Measurements from ENCODE around the gene CDH13.

The CDH13 gene

DNA sequence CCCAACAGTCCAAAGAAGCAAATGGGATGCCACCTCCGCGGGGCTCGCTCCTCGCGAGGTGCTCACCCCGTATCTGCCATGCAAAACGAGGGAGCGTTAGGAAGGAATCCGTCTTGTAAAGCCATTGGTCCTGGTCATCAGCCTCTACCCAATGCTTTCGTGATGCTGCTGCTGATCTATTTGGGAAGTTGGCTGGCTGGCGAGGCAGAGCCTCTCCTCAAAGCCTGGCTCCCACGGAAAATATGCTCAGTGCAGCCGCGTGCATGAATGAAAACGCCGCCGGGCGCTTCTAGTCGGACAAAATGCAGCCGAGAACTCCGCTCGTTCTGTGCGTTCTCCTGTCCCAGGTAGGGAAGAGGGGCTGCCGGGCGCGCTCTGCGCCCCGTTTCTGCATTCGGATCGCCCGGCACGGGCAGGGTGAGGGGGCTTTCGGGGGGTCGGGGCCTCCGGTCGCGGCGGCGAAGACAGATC lies at the start of gene CDH13:
Gene CDH13, plus strand, starts transcription at position 179 of the 471 bp plus-strand sequence.
- peak; percentile 74 for DNase-seq

- peak; percentile 63 for DNase-seq
Observed at GRCh38 chr16:82580298-82580890, 46.4 kb upstream of the CDH13 start.

DNA sequence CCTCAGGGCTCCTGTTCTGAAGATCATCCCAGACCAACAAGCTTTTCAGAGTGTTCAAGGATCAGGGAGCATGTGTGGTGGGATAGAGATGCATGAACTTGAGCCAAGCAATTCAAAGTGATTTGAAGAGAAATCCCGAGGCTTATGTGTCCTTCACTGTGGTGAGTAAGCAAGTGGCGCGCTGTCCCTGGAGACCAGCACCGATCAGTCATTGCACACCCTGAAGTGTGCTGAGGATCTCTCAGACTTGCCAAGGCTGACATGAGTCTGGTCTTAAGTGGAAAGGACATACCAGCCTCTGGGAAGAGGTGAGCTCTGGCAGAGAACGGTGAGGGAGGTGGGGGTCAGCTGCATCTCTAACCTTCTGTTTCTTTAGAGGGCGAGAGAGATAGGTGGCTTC lies 43.8 kb upstream of the CDH13 start:
- peak; percentile 12 for DNase-seq

GRCh38 chr16:82583422-82583821 lies 43.3 kb upstream of the CDH13 start:
- no peak for DNase-seq

DNA sequence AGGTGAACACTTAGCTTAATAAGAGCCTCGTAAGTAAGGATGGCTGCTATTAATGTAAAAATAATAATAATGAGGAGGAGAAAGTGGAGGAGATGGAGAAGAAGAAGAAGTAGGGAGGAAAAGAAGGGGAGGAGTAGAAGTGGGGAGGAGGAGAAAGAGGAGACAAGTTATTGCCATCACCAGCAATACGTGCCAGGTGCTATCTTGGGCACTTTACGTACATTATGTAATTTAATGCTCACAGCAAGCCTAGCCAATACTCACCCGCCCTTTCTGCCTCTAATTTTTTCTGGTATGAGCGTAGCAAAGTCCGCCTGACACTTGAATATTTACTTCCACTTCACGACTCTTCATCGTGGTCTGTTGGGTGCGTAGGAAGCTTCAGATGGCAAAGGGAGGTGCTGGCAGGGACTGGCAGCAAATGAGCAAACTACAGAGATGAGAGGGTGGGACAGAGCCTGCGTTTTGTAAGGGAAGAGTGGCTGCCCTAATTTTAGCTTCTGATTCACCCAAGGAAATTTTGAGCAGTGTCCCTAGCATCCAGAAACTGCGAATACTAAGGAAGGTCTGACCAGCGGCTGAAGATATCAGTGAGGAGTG lies 42.1 kb upstream of the CDH13 start:
- DNase-seq = no peak

GRCh38 chr16:82585675-82586074 lies 41.1 kb upstream of the CDH13 start:
- no peak for DNase-seq

- no peak for DNase-seq
Observed at GRCh38 chr16:82586130-82586529, 40.6 kb upstream of the CDH13 start.

- no peak for DNase-seq
Observed at GRCh38 chr16:82587289-82587688, 39.5 kb upstream of the CDH13 start.

DNA sequence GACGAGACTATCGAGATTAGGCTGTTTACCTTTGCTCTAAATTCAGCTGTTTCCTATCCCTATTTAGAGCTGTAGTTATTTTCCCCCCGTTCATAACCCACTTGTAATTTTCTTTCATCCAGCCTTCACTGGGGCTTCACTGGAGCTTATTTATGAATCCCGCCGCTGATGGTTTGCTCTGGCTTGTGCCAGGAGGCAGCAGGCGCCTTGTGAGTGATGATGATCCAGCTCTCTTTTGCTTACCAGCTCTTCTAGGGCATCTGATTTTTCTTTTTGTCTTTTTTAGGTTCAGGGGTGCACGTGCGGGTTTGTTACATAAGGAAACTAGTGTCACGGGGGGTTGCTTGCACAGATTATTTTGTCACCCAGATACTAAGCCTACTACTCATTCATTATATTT lies 37.4 kb upstream of the CDH13 start:
- DNase-seq = no peak

DNA sequence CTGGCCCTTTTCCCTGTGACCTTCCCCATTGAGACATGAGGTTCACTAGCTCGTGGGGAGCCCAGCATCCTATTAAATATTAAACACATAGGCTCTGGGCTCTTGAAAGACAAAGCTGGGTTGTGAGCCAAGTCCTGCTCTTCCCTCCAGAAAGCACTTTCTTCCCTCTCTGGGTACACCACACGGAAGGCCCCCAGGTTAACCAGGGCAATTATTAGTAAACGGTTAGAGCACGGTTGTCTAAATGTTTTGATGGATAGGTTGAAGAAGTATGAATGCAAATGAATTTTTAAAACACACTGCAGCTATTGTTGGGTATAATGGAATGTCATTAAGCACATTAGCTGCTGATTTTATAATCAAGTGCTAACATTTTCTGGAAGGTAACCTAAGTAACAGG lies 32.7 kb upstream of the CDH13 start:
- DNase-seq = no peak

- no peak for DNase-seq
Observed at GRCh38 chr16:82598771-82599170, 28.0 kb upstream of the CDH13 start.

GRCh38 chr16:82601989-82602640 lies 24.7 kb upstream of the CDH13 start:
- no peak for DNase-seq

- peak; percentile 76 for DNase-seq
Observed at GRCh38 chr16:82603784-82604411, 22.9 kb upstream of the CDH13 start.

DNA sequence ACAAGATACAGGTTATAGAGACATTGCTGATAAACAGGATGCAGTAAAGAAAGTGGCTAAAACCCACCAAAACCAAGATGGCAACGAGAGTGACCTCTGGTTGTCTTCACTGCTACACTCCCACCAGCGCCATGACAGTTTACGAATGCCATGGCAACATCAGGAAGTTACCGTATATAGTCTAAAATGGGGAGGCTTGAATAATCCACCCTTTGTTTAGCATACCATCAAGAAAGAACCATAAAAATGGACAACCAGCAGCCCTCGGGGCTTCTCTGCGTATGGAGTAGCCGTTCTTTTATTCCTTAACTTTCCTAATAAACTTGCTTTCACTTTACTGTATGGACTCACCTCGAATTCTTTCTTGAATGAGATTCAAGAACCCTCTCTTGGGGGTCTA lies 21.7 kb upstream of the CDH13 start:
- DNase-seq = no peak

- no peak for DNase-seq
Observed at GRCh38 chr16:82605863-82606620, 20.7 kb upstream of the CDH13 start.

DNA sequence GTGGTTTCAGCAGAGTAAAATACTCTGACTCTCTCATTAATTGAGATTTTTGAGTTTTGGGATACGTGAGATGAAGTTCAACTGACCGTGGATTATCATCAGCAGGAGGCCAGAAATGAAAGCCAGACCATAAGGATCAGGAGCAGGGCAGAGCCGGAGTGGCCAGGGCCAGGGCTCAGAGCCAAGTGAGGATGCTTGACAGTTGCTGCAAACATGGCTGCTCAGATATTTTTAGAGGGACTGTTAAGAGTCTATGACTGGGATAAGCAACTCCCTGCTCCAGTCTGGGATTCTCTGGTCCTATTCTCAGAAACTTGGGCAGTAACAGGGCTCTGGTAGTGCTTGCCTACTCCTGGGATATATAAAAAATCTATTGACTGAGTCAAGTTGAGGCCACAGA lies 17.6 kb upstream of the CDH13 start:
- no peak for DNase-seq

- no peak for DNase-seq
Observed at GRCh38 chr16:82612263-82612662, 14.5 kb upstream of the CDH13 start.

- DNase-seq = no peak
Observed at GRCh38 chr16:82616356-82616755, 10.4 kb upstream of the CDH13 start.

DNA sequence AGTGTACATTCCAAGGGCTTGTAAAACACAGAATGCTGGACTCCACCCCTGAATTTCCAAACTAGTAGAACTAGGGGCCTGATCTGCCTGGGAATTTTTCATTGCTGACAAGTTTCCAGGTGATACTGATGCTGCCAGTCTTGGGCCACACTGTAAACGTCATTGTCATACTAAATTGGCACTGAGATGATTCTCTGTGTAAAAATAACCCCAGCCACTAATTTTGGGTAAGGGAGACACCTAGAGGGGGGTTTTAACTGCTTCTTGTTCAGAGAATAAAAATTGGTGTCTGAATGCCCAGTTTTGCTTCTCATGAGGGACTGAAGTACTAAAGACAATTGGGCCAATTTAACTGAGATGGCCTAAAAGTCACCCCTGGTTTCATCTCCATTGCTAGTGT lies 5.0 kb upstream of the CDH13 start:
- DNase-seq = no peak

GRCh38 chr16:82623241-82623640 lies 3.5 kb upstream of the CDH13 start:
- DNase-seq = no peak

GRCh38 chr16:82625066-82625968 lies 1.5 kb upstream of the CDH13 start:
- DNase-seq = no peak

- no peak for DNase-seq
Observed at GRCh38 chr16:82628088-82628423, 1.3 kb downstream of the CDH13 start.
